ENCODE data around the gene ITGAE.

Gene ITGAE

GRCh38 chr17:3679531-3680126 is 121.4 kb downstream of the ITGAE start:
- no peak overlapping the region for H3K4me3 ChIP-seq (ENCODE audit: low read length)
- no peak for TF ChIP-seq ZNF274 (IDR thresholded peaks at IDR 0.05; ENCODE audit: low read depth, low read length)

- H3K4me3 ChIP-seq (ENCODE audit: low read length): no peak overlapping the region
Measured at GRCh38 chr17:3678821-3679530, 122.0 kb downstream of the ITGAE start.

GRCh38 chr17:3678095-3678820 is 122.7 kb downstream of the ITGAE start:
- TF ChIP-seq ZNF274 (IDR thresholded peaks at IDR 0.05; ENCODE audit: low read depth, low read length): no peak
- H3K4me3 ChIP-seq (ENCODE audit: low read length): no peak overlapping the region

More at GRCh38 chr17:3678821-3679530, 122.0 kb downstream of the ITGAE start:
- no peak for TF ChIP-seq ZNF274 (IDR thresholded peaks at IDR 0.05; ENCODE audit: low read depth, low read length)

- no peak for TF ChIP-seq ZNF274 (IDR thresholded peaks at IDR 0.05; ENCODE audit: low read depth, low read length)
Measured at GRCh38 chr17:3675886-3676285, 125.1 kb downstream of the ITGAE start.

GRCh38 chr17:3672571-3672970 is 128.4 kb downstream of the ITGAE start:
- H3K4me3 ChIP-seq (ENCODE audit: low read length): no peak overlapping the region
- TF ChIP-seq ZNF274 (IDR thresholded peaks at IDR 0.05; ENCODE audit: low read depth, low read length): no peak

More at GRCh38 chr17:3675886-3676285, 125.1 kb downstream of the ITGAE start:
- H3K4me3 ChIP-seq (ENCODE audit: low read length): no peak overlapping the region

- H3K4me3 ChIP-seq (ENCODE audit: low read length): peak overlapping the region; percentile 80
- TF ChIP-seq ZNF274 (IDR thresholded peaks at IDR 0.05; ENCODE audit: low read depth, low read length): no peak
Measured at GRCh38 chr17:3669548-3669947, 131.4 kb downstream of the ITGAE start.

GRCh38 chr17:3669085-3669347 is 132.0 kb downstream of the ITGAE start:
- TF ChIP-seq ZNF274 (IDR thresholded peaks at IDR 0.05; ENCODE audit: low read depth, low read length): no peak
- peak overlapping the region; percentile 80 for H3K4me3 ChIP-seq (ENCODE audit: low read length)

- H3K4me3 ChIP-seq (ENCODE audit: low read length): peak within 1 kb of the TSS; percentile 87
- no peak for TF ChIP-seq ZNF274 (IDR thresholded peaks at IDR 0.05; ENCODE audit: low read depth, low read length)
Measured at GRCh38 chr17:3668279-3669084, 132.5 kb downstream of the ITGAE start, which contains the start of the genes EMC6 and TAX1BP3. EMC6 (plus strand) TSS chr17:3668812; CDS start chr17:3669147, 335 bp downstream. TAX1BP3 (minus strand) TSS chr17:3668578; CDS start chr17:3668526, 52 bp downstream.

GRCh38 chr17:3667366-3668278 is 133.4 kb downstream of the ITGAE start:
- no peak for TF ChIP-seq ZNF274 (IDR thresholded peaks at IDR 0.05; ENCODE audit: low read depth, low read length)
- H3K4me3 ChIP-seq (ENCODE audit: low read length): peak overlapping the region; percentile 87

GRCh38 chr17:3666516-3666915 is 134.5 kb downstream of the ITGAE start:
- no peak overlapping the region for H3K4me3 ChIP-seq (ENCODE audit: low read length)
- TF ChIP-seq ZNF274 (IDR thresholded peaks at IDR 0.05; ENCODE audit: low read depth, low read length): no peak

- no peak overlapping the region for H3K4me3 ChIP-seq (ENCODE audit: low read length)
- TF ChIP-seq ZNF274 (IDR thresholded peaks at IDR 0.05; ENCODE audit: low read depth, low read length): no peak
Measured at GRCh38 chr17:3665834-3666233, 135.2 kb downstream of the ITGAE start.

Data from GM08714 (cell line).